MM.1S (cell line): ENCODE results near the gene KCNJ11.

Experiments used
- DNase-seq: peaks from one replicate; pipeline ENCODE4 v3.0.0-alpha.2; 2015
- H2AFZ ChIP-seq: fragments of 300-600 bp; sonication (generic); 2 replicates; pipeline ENCODE4 v1.6.0; 2016; ENCODE audit warnings: antibody characterized with exemption, low read length
- H3F3A ChIP-seq: fragments of 300-600 bp; sonication (generic); 2 replicates; pipeline ENCODE4 v1.6.1; 2016; ENCODE audit warnings: mild to moderate bottlenecking, antibody characterized with exemption, low read length, moderate library complexity, mixed read lengths; ENCODE audit not compliant: insufficient read depth
- H3K27ac ChIP-seq: fragments of 300-600 bp; sonication (generic); 2 replicates; pipeline ENCODE4 v1.5.1; 2016; ENCODE audit warnings: mild to moderate bottlenecking, low read length
- H3K27me3 ChIP-seq: fragments of 300-600 bp; sonication (generic); replicated peaks from 2 replicates; pipeline ENCODE4 v1.6.0; 2016; ENCODE audit warnings: low read length; ENCODE audit not compliant: insufficient read depth
- H3K36me3 ChIP-seq: fragments of 300-600 bp; sonication (generic); replicated peaks from 2 replicates; pipeline ENCODE4 v1.6.1; 2016; ENCODE audit warnings: mild to moderate bottlenecking, low read length, mixed read lengths; ENCODE audit not compliant: insufficient read depth
- H3K4me1 ChIP-seq: fragments of 300-600 bp; sonication (generic); 2 replicates; pipeline ENCODE4 v1.6.1; 2016; ENCODE audit warnings: low read length, mixed read lengths
- H3K4me2 ChIP-seq: fragments of 300-600 bp; sonication (generic); 2 replicates; pipeline ENCODE4 v1.6.0; 2016; ENCODE audit warnings: low read depth, low read length
- H3K4me3 ChIP-seq: fragments of 300-600 bp; sonication (generic); 2 replicates; pipeline ENCODE4 v1.5.1; 2016; ENCODE audit warnings: low read length, mixed read lengths
- H3K79me2 ChIP-seq: fragments of 300-600 bp; sonication (generic); 2 replicates; pipeline ENCODE4 v1.6.1; 2016; ENCODE audit warnings: mixed run types, low read length, mixed read lengths
- H3K9ac ChIP-seq: fragments of 300-600 bp; sonication (generic); 2 replicates; pipeline ENCODE4 v1.6.1; 2016; ENCODE audit warnings: low read length, mixed read lengths
- H3K9me2 ChIP-seq: fragments of 300-600 bp; sonication (generic); replicated peaks from 2 replicates; pipeline ENCODE4 v1.6.1; 2016; ENCODE audit warnings: mild to moderate bottlenecking, low read length, mixed read lengths; ENCODE audit not compliant: insufficient read depth
- H3K9me3 ChIP-seq: fragments of 300-600 bp; sonication (generic); replicated peaks from 2 replicates; pipeline ENCODE4 v1.6.1; 2016; ENCODE audit warnings: mild to moderate bottlenecking, low read length, mixed read lengths; ENCODE audit not compliant: insufficient read depth
- H4K20me1 ChIP-seq: fragments of 300-600 bp; sonication (generic); 2 replicates; pipeline ENCODE4 v1.6.1; 2016; ENCODE audit warnings: mild to moderate bottlenecking, low read length, moderate library complexity, mixed read lengths; ENCODE audit not compliant: insufficient read depth
- CTCF ChIP-seq: fragments of 300-600 bp; sonication (generic); IDR thresholded peaks from 2 replicates; pipeline ENCODE4 v1.5.1; 2016; ENCODE audit warnings: antibody characterized with exemption, low read length, mixed read lengths
- EZH2 ChIP-seq: fragments of 300-600 bp; sonication (generic); optimal IDR thresholded peaks from 2 replicates; pipeline ENCODE3; 2017; ENCODE audit warnings: low read depth, mild to moderate bottlenecking, antibody characterized with exemption, low read length, mixed read lengths
- EZH2phosphoT487 ChIP-seq: fragments of 300-600 bp; sonication (generic); IDR thresholded peaks from 2 replicates; pipeline ENCODE4 v1.6.1; 2018; ENCODE audit warnings: antibody characterized with exemption, low read length

The KCNJ11 gene

GRCh38 chr11:17368551-17368950 is 19.9 kb downstream of the KCNJ11 start:
- Histone ChIP-seq H3K36me3 (no peaks in the 10 kb centered on the region), H3K27ac (no peak overlapping the region), H3K9me2 (no peaks in the 10 kb centered on the region), H3F3A (no peaks in the 10 kb centered on the region), H2AFZ (no peak overlapping the region), H3K27me3 (no peaks in the 10 kb centered on the region), H3K4me1 (no peaks in the 10 kb centered on the region), H3K9ac (no peak overlapping the region), H3K9me3 (no peaks in the 10 kb centered on the region), H3K79me2 (no peaks in the 10 kb centered on the region), H3K4me3 (no peak overlapping the region), H4K20me1 (no peaks in the 10 kb centered on the region), H3K4me2 (no peak overlapping the region)
- no peak for TF ChIP-seq CTCF
- TF ChIP-seq EZH2phosphoT487 = no peak
- TF ChIP-seq EZH2 = no peak
- DNase-seq = no peak

- H3K27ac ChIP-seq = no peak overlapping the region
- H3F3A ChIP-seq = no peaks in the 10 kb centered on the region
- no peak for DNase-seq
- H3K4me3 ChIP-seq = no peak overlapping the region
- no peak overlapping the region for H2AFZ ChIP-seq
- H4K20me1 ChIP-seq = no peaks in the 10 kb centered on the region
- TF ChIP-seq CTCF = no peak
- no peak for TF ChIP-seq EZH2phosphoT487
- no peak for TF ChIP-seq EZH2
- H3K9ac ChIP-seq = no peak overlapping the region
- no peak overlapping the region for H3K4me2 ChIP-seq
- H3K9me3 ChIP-seq = no peaks in the 10 kb centered on the region
- H3K79me2 ChIP-seq = no peaks in the 10 kb centered on the region
- H3K27me3 ChIP-seq = no peaks in the 10 kb centered on the region
- no peaks in the 10 kb centered on the region for H3K9me2 ChIP-seq
- no peaks in the 10 kb centered on the region for H3K36me3 ChIP-seq
- no peaks in the 10 kb centered on the region for H3K4me1 ChIP-seq
Observed at GRCh38 chr11:17366495-17366894, 22.0 kb downstream of the KCNJ11 start.

GRCh38 chr11:17354601-17354991 is 33.9 kb downstream of the KCNJ11 start:
- no peak overlapping the region for H3K27ac ChIP-seq
- H4K20me1 ChIP-seq = no peaks in the 10 kb centered on the region
- no peak overlapping the region for H2AFZ ChIP-seq
- peaks cover 26% of the 10 kb centered on the region for H3K27me3 ChIP-seq
- H3F3A ChIP-seq = peaks cover 5% of the 10 kb centered on the region; the same call in 1 of the 2 replicates
- H3K4me2 ChIP-seq = peak overlapping the region; percentile 98; the same call in 1 of the 2 replicates
- H3K36me3 ChIP-seq = no peaks in the 10 kb centered on the region
- TF ChIP-seq EZH2phosphoT487 = no peak
- peak; percentile 65 for TF ChIP-seq CTCF
- peaks cover 12% of the 10 kb centered on the region; the same call in 1 of the 2 replicates for H3K4me1 ChIP-seq
- H3K9ac ChIP-seq = no peak overlapping the region
- H3K4me3 ChIP-seq = no peak overlapping the region
- H3K9me3 ChIP-seq = no peaks in the 10 kb centered on the region
- H3K9me2 ChIP-seq = no peaks in the 10 kb centered on the region
- peak; percentile 77 for DNase-seq
- no peaks in the 10 kb centered on the region for H3K79me2 ChIP-seq
